Measurements from ENCODE around the gene MT3.
"Not testable (repeated sequence)": the region's sequence is repeated elsewhere in the genome, so short reads cannot be mapped to it uniquely, and the experiment has no call there.

Gene MT3

GRCh38 chr16:56610017-56610608 lies 20.8 kb downstream of the MT3 start:
- no peak for DNase-seq (ENCODE audit: low spot score)

GRCh38 chr16:56610609-56611111 lies 21.3 kb downstream of the MT3 start:
- DNase-seq (ENCODE audit: low spot score): no peak

- DNase-seq (ENCODE audit: low spot score): peak; percentile 55
Observed at GRCh38 chr16:56611281-56611833, 22.0 kb downstream of the MT3 start.

- no peak for DNase-seq (ENCODE audit: low spot score)
Observed at GRCh38 chr16:56613706-56614105, 24.4 kb downstream of the MT3 start.

DNA sequence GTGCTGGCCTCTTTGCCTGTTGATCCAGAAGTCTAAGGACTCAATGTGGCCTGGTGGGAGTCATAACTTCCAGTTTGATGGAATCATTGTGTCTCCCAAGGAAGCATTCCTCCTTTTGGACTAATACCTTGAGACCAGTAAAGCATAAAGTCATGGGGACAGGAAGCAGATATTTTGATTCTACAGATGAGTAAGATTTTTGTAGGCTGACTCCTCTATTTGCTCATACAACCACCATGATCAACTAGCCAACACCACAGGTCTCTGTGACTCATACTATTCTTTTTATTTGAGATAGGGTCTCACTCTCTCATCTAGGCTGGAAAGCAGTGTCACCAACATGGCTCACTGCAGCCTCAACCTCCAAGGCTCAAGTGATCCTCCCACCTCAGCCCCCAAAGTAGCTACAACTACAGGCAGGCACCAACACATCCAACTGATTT lies 25.2 kb downstream of the MT3 start:
- DNase-seq (ENCODE audit: low spot score): peak; percentile 65

- no peak for DNase-seq (ENCODE audit: low spot score)
Observed at GRCh38 chr16:56615353-56615752, 26.0 kb downstream of the MT3 start.

DNA sequence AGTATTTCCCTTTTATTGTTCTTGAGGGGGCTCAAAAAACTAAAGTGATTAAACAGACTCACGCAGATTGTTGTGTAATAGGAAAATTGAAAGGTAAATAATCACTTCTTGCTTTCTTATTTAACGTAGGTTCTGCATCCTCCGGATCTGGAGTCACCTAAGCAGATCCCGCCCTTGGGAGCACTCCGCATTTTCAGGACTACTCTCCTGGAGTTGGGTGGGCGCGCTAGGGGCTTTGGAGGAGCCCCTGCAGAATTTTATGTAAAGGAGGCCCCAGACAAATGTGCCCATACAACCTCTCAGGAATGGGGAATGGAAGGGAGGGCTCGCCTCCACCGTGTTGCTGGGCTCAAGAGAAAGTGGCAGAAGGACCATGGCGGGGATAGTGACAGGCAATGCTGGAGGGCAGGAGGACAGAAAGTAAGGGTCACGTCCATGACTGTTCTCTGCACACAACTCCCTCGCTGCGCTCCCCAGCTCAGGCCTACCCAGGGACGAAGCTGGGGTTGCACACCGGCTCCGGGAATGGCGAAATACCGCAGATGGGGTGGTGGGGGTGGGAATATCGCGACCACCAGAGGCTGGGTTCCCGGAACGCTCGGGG lies 27.4 kb downstream of the MT3 start:
- DNase-seq (ENCODE audit: low spot score): no peak

DNA sequence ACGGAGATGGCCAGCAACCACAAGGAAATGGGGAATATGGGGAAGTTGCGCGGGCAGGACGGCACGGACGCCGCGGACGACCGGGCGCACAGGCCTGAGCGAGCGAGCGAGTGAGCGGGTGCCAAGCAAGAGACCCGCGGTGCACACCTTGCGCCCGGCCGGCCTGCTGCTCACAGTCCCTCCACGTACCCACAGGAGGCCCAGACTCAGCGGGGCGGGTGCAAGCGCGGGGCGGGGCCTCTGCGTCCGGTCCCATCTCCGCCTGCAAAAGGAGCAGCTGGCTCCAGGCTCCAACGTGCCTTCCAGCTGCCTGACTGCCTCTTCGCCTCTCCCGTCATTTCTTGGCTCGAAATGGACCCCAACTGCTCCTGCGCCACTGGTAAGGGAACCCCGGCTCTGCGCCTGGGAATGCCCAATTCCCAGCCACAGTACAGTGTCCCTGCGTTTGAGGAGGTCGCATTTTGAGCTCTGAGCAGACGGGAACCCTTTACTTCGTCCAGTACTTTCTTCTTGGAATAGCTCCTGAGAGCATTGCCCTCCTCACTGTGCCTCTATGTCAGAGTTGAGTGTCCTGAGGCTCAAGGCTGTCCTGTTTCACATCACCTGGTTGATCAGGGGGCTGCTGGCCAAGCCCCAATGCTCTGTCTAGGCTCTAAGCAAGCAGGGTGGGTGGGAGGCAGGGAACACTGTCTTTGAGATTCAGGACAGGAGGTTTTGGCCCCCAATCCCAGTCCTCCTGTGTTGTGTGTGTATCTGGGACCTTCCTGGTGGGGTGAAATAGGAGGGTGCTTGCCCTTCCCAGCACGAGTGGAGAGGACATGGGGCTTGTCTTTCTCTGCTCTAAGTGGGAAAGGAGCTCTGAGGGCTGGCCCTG lies 28.1 kb downstream of the MT3 start:
- DNase-seq (ENCODE audit: low spot score): peak; percentile 74

GRCh38 chr16:56618138-56618537 lies 28.8 kb downstream of the MT3 start:
- no peak for DNase-seq (ENCODE audit: low spot score)

GRCh38 chr16:56620339-56620897 lies 31.1 kb downstream of the MT3 start:
- no peak for DNase-seq (ENCODE audit: low spot score)

GRCh38 chr16:56621665-56622445 lies 32.5 kb downstream of the MT3 start:
- not testable (repeated sequence) for DNase-seq (ENCODE audit: low spot score)

- not testable (repeated sequence) for DNase-seq (ENCODE audit: low spot score)
Observed at GRCh38 chr16:56623184-56623583, 33.9 kb downstream of the MT3 start.

DNA sequence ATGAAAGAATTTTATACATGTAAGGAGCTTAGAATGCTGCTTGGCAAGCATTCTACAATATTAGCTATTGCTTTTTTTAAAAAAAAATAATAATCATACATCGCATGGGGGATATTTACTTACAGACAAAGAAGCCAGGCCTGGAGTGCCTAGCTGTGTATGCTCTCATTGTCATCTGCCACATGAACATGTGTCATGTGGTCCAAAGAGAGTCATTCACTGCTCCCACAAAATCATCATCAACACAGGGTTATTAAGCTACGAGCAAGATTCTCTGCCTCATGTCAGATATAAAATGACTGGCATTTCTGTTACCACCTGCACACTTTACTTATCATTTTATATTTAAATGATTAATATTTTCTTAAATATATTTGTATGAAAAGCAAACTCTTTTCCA lies 34.3 kb downstream of the MT3 start:
- DNase-seq (ENCODE audit: low spot score): no peak

GRCh38 chr16:56625140-56625942 lies 36.0 kb downstream of the MT3 start, which contains the start of gene MT1E:
Gene MT1E, plus strand, starts transcription at chr16:56625781. Its CDS starts 71 bp downstream, at chr16:56625852.
- peak; percentile 91 for DNase-seq (ENCODE audit: low spot score)

GRCh38 chr16:56625943-56626654 lies 36.8 kb downstream of the MT3 start:
- DNase-seq (ENCODE audit: low spot score): peak; percentile 81

- DNase-seq (ENCODE audit: low spot score): no peak
Observed at GRCh38 chr16:56626685-56627084, 37.4 kb downstream of the MT3 start.

- no peak for DNase-seq (ENCODE audit: low spot score)
Observed at GRCh38 chr16:56628486-56629350, 39.4 kb downstream of the MT3 start.

- no peak for DNase-seq (ENCODE audit: low spot score)
Observed at GRCh38 chr16:56629531-56629930, 40.2 kb downstream of the MT3 start.

GRCh38 chr16:56630134-56630533 lies 40.8 kb downstream of the MT3 start:
- no peak for DNase-seq (ENCODE audit: low spot score)

All from AG08396 (cell line).